Measurements from ENCODE around the gene TMEM39B. TPM values are rescaled to one million over a fixed set of nuclear protein-coding genes. Genes with fewer than 3 reads are reported as not detected.

TMEM39B gene
- polyA plus RNA-seq, 3 donors, result 3.3 to 30.6 (median 3.4) TPM

DNA sequence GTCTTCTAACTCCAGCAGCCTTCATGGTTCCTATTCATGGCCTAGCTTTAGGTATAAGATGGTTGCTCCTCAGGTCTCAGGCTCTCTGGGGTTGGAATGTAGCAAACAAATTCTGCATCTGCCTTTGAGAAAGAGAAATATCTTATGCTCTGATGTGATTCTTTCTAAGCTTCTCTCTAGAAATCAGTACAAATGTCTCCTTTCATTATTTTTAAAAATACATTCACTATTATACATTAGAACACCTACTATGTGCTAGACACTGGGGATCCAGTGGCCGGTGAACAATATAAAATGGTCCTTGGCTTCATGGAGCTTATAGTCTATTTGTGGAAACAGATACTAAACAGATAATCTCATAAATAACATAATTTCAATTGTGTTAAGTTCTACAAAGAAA is 16.1 kb upstream of the TMEM39B start:
- intact Hi-C loops (cut with micrococcal nuclease), result no loop called here
- Histone ChIP-seq H3K79me2 (ENCODE audit: insufficient read depth, low read length) (peaks cover 7% of the 10 kb centered on the region), H4K20me1 (ENCODE audit: insufficient read depth, low read length) (peaks cover 40% of the 10 kb centered on the region), H3K27me3 (ENCODE audit: control insufficient read depth in 2 of 2, insufficient read depth in 2 of 2, low read length in 2 of 2) (no peaks in the 10 kb centered on the region), H2AFZ (ENCODE audit: insufficient read depth, low read depth, low read length, poor library complexity, severe bottlenecking) (no peak overlapping the region), H3K4me2 (replicated peaks; ENCODE audit: extremely low read depth, low read length, poor library complexity, severe bottlenecking) (no peak overlapping the region), H3K4me3 (replicated peaks in 1 of 3; ENCODE audit: low read depth in 2 of 3, low read length in 3 of 3) (no peak overlapping the region), H3K4me1 (ENCODE audit: control insufficient read depth in 1 of 2, insufficient read depth in 2 of 2, low read length in 2 of 2) (no peaks in the 10 kb centered on the region), H3K36me3 (replicated peaks in 1 of 2; ENCODE audit: control insufficient read depth in 1 of 2, insufficient read depth in 2 of 2, low read length in 2 of 2) (peaks cover 87 to 98% of the 10 kb centered on the region in 2 donors), H3K9ac (ENCODE audit: insufficient read depth, low read length, poor library complexity, severe bottlenecking) (no peak overlapping the region), H3K9me3 (replicated peaks in 1 of 2; ENCODE audit: control insufficient read depth in 1 of 2, insufficient read depth in 1 of 2, low read length in 2 of 2) (no peaks in the 10 kb centered on the region), H3K27ac (ENCODE audit: low read depth in 1 of 2, low read length in 2 of 2) (no peak overlapping the region)
- Mint-ChIP-seq H3K27me3 (ENCODE audit: low read depth in 3 of 3) (peaks cover 0 to 2% (median 0%) of the 10 kb centered on the region in 3 donors), H3K27ac (peak overlapping the region in 2 of 7 donors; percentile 13 to 20), H3K4me1 (no peaks in the 10 kb centered on the region), H3K4me3 (no peak overlapping the region), H3K36me3 (peaks cover 74 to 92% of the 10 kb centered on the region in 2 donors), H3K9me3 (no peaks in the 10 kb centered on the region)
- TF ChIP-seq, protein P1, sequence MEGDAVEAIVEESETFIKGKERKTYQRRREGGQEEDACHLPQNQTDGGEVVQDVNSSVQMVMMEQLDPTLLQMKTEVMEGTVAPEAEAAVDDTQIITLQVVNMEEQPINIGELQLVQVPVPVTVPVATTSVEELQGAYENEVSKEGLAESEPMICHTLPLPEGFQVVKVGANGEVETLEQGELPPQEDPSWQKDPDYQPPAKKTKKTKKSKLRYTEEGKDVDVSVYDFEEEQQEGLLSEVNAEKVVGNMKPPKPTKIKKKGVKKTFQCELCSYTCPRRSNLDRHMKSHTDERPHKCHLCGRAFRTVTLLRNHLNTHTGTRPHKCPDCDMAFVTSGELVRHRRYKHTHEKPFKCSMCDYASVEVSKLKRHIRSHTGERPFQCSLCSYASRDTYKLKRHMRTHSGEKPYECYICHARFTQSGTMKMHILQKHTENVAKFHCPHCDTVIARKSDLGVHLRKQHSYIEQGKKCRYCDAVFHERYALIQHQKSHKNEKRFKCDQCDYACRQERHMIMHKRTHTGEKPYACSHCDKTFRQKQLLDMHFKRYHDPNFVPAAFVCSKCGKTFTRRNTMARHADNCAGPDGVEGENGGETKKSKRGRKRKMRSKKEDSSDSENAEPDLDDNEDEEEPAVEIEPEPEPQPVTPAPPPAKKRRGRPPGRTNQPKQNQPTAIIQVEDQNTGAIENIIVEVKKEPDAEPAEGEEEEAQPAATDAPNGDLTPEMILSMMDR (IDR thresholded peaks at IDR 0.05), result no peak
- WGBS (ENCODE audit: insufficient coverage), result no CpG with 5 or more reads among the region's 1 CpG
- no peak for DNase-seq

- Histone ChIP-seq H4K20me1 (ENCODE audit: insufficient read depth, low read length) (peaks cover 44% of the 10 kb centered on the region), H3K4me1 (ENCODE audit: control insufficient read depth in 1 of 2, insufficient read depth in 2 of 2, low read length in 2 of 2) (peaks cover 6 to 11% of the 10 kb centered on the region in 2 donors), H3K79me2 (ENCODE audit: insufficient read depth, low read length) (peaks cover 2% of the 10 kb centered on the region), H3K4me3 (replicated peaks in 1 of 3; ENCODE audit: low read depth in 2 of 3, low read length in 3 of 3) (no peak overlapping the region), H3K9me3 (replicated peaks in 1 of 2; ENCODE audit: control insufficient read depth in 1 of 2, insufficient read depth in 1 of 2, low read length in 2 of 2) (no peaks in the 10 kb centered on the region), H2AFZ (ENCODE audit: insufficient read depth, low read depth, low read length, poor library complexity, severe bottlenecking) (no peak overlapping the region), H3K4me2 (replicated peaks; ENCODE audit: extremely low read depth, low read length, poor library complexity, severe bottlenecking) (no peak overlapping the region), H3K27me3 (ENCODE audit: control insufficient read depth in 2 of 2, insufficient read depth in 2 of 2, low read length in 2 of 2) (no peaks in the 10 kb centered on the region), H3K36me3 (replicated peaks in 1 of 2; ENCODE audit: control insufficient read depth in 1 of 2, insufficient read depth in 2 of 2, low read length in 2 of 2) (peaks cover 57 to 64% of the 10 kb centered on the region in 2 donors), H3K9ac (ENCODE audit: insufficient read depth, low read length, poor library complexity, severe bottlenecking) (no peak overlapping the region), H3K27ac (ENCODE audit: low read depth in 1 of 2, low read length in 2 of 2) (peak overlapping the region in 1 of 2 donors; percentile 56)
- Mint-ChIP-seq H3K9me3 (no peaks in the 10 kb centered on the region), H3K27ac (peak overlapping the region in 1 of 7 donors; percentile 28), H3K27me3 (ENCODE audit: low read depth in 3 of 3) (no peaks in the 10 kb centered on the region), H3K4me3 (no peak overlapping the region), H3K36me3 (peaks cover 49 to 69% of the 10 kb centered on the region in 2 donors), H3K4me1 (peaks cover 11% of the 10 kb centered on the region)
- no peak for DNase-seq
- intact Hi-C loops (cut with micrococcal nuclease), result loop anchor here (5.0 to 10.0 kb wide), 3 partner anchors 46 to 399 kb away; partner anchors contain the start of gene KHDRBS1 (in 2 of the 2)
- TF ChIP-seq, protein P1 (IDR thresholded peaks at IDR 0.05), result no peak
These were observed 11.8 kb upstream of the TMEM39B start for GRCh38 chr1:32060914-32061313.

All from CD14-positive monocyte (primary cell).